ENCODE measurements around the gene KAZN. TPM values are rescaled to one million over a fixed set of nuclear protein-coding genes. Genes with fewer than 3 reads are reported as not detected.

The KAZN gene
- total and polyA plus RNA-seq, 11 donors: 0.65 to 6.5 (median 2.3) TPM

DNA sequence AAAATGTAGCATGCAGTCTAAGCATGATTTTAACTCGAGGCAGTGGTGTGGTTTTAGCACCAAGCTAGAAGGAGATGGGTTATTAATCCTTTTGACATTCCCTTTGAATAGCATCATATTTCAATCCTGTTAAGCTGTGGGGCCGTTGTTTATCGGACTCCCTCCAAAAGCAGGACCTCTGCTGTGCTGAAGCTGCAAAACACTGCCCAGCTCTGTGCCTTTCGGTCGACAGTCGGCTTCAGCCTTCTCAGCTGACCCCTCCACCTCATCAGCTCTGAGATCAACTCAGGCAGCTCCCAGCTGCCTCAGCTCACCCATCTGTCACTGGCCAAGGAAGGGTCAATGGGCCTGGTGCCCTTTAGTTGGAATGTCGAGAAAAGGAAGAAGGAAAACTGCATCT, 95.5 kb downstream of the KAZN start:
- ATAC-seq (no peak), DNase-seq (no peak)
- 29 to 50% (median 37%) methylated on average over 7 of the region's 7 CpGs for WGBS, 4 donors
- Histone ChIP-seq H3K4me3 (no peak overlapping the region), H3K4me1 (no peaks in the 10 kb centered on the region), H3K9me3 (no peaks in the 10 kb centered on the region), H3K27me3 (peaks cover 0 to 45% (median 5%) of the 10 kb centered on the region in 9 donors), H3K36me3 (no peaks in the 10 kb centered on the region), H3K27ac (no peak overlapping the region)
- TF ChIP-seq, protein P1, sequence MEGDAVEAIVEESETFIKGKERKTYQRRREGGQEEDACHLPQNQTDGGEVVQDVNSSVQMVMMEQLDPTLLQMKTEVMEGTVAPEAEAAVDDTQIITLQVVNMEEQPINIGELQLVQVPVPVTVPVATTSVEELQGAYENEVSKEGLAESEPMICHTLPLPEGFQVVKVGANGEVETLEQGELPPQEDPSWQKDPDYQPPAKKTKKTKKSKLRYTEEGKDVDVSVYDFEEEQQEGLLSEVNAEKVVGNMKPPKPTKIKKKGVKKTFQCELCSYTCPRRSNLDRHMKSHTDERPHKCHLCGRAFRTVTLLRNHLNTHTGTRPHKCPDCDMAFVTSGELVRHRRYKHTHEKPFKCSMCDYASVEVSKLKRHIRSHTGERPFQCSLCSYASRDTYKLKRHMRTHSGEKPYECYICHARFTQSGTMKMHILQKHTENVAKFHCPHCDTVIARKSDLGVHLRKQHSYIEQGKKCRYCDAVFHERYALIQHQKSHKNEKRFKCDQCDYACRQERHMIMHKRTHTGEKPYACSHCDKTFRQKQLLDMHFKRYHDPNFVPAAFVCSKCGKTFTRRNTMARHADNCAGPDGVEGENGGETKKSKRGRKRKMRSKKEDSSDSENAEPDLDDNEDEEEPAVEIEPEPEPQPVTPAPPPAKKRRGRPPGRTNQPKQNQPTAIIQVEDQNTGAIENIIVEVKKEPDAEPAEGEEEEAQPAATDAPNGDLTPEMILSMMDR (IDR thresholded peaks at IDR 0.05): no peak
- TF ChIP-seq POLR2A (IDR thresholded peaks at IDR 0.05): no peak
- intact Hi-C loops (cut with DNase I): no loop called here

DNA sequence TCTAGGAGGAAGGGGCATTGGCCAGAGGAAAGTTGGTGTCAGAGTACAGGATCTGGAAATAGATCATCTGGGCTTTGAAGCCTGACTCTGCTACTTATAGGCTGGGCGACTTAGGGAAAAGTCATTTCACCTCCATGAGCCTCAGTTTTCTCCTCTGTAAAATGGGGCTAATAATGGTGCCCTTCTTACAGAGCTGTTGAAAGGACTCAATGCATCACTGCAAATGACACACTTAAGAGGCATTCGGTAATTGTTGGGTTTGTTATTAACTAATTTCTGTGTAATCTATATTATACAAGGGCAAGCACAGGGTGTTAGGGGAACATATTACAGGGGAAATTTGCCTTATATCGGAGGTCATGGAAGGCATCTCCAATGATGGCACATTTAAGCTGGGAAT, 96.1 kb downstream of the KAZN start:
- intact Hi-C loops (cut with DNase I): no loop called here
- Histone ChIP-seq H3K4me3 (no peak overlapping the region), H3K27ac (no peak overlapping the region), H3K36me3 (no peaks in the 10 kb centered on the region), H3K9me3 (no peaks in the 10 kb centered on the region), H3K4me1 (no peaks in the 10 kb centered on the region), H3K27me3 (peaks cover 0 to 44% (median 4%) of the 10 kb centered on the region in 9 donors)
- WGBS, 4 donors: 66 to 86% (median 82%) methylated on average over 3 of the region's 3 CpGs
- DNase-seq: no peak
- no peak for ATAC-seq
- TF ChIP-seq, protein P1 (IDR thresholded peaks at IDR 0.05): no peak
- TF ChIP-seq POLR2A (IDR thresholded peaks at IDR 0.05): no peak

DNA sequence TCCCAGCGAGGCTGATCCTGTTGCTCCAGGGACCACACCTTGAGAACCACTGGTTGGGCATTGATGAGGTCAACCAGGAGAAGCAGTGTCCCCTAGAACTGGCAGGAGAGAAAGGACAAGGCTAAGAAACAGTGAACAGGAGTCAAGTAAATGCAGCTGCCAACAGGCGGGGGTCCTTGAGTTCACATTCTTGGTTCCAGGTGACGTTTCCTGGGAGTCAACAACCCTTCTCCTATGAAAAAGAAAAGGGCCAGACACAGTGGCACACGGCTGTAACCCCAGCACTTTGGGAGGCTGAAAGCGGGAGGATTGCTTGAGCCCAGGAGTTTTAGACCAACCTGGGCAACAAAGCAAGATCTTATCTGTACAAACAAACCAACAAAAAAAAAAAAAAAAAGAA, 98.3 kb downstream of the KAZN start:
- no peaks in the 10 kb centered on the region for H3K4me1 ChIP-seq
- H3K27me3 ChIP-seq: peaks cover 0 to 38% (median 4%) of the 10 kb centered on the region in 9 donors
- ATAC-seq: no peak
- TF ChIP-seq, protein P1 (IDR thresholded peaks at IDR 0.05): no peak
- TF ChIP-seq POLR2A (IDR thresholded peaks at IDR 0.05): no peak
- intact Hi-C loops (cut with DNase I): no loop called here
- H3K36me3 ChIP-seq: no peaks in the 10 kb centered on the region
- H3K27ac ChIP-seq: no peak overlapping the region
- H3K4me3 ChIP-seq: no peak overlapping the region
- DNase-seq: no peak
- H3K9me3 ChIP-seq: no peaks in the 10 kb centered on the region
- WGBS, 4 donors: 76 to 82% (median 79%) methylated on average over 5 of the region's 5 CpGs

DNA sequence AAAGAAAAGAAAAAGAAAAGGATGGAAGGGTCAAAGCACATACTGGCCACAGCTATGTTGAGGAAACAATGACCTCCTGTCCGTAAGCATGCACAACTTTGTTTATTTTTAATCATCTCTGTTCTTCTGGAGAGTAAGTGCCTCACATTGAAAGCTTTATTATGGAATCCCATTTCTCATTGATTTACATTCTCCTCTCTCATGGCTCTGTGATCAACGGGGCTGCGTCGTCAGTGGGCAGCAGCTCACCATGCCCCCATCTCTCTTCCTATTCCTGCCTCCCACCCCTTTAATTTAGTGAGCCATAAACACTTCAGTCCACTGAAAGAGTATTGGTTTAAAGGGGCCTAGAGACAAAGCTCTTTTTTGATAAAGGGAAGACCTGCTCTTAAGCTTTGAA, 98.9 kb downstream of the KAZN start:
- no peak overlapping the region for H3K4me3 ChIP-seq
- intact Hi-C loops (cut with DNase I): no loop called here
- H3K36me3 ChIP-seq: no peaks in the 10 kb centered on the region
- no peak overlapping the region for H3K27ac ChIP-seq
- H3K9me3 ChIP-seq: no peaks in the 10 kb centered on the region
- ATAC-seq (no peak), DNase-seq (no peak)
- TF ChIP-seq, protein P1 (IDR thresholded peaks at IDR 0.05): no peak
- TF ChIP-seq POLR2A (IDR thresholded peaks at IDR 0.05): no peak
- 77 to 79% (median 77%) methylated on average over 4 of the region's 4 CpGs for WGBS, 4 donors
- H3K27me3 ChIP-seq: peaks cover 0 to 37% (median 1%) of the 10 kb centered on the region in 9 donors
- H3K4me1 ChIP-seq: no peaks in the 10 kb centered on the region
